ENCODE measurements around the gene MOB3B. TPM values are rescaled to one million over a fixed set of nuclear protein-coding genes. Genes with fewer than 3 reads are reported as not detected.

The MOB3B gene
- total RNA-seq, 1 experiment from 2014 or later = 0.15 TPM

- DNase-seq (ENCODE audit: extremely low read depth, low read depth) = no peak
Measured at GRCh38 chr9:27308691-27309390, 220.8 kb downstream of the MOB3B start.

- no peak for DNase-seq (ENCODE audit: extremely low read depth, low read depth)
Measured at GRCh38 chr9:27304521-27304920, 225.1 kb downstream of the MOB3B start.

- DNase-seq (ENCODE audit: extremely low read depth, low read depth) = no peak
Measured at GRCh38 chr9:27303219-27303618, 226.4 kb downstream of the MOB3B start.

GRCh38 chr9:27297050-27297449, 232.6 kb downstream of the MOB3B start, which contains the start of gene EQTN:
TSS of gene EQTN (minus strand) at chr9:27297150. CDS start at chr9:27297055, 95 bp downstream.
- DNase-seq (ENCODE audit: extremely low read depth, low read depth) = no peak

GRCh38 chr9:27293996-27294395, 235.6 kb downstream of the MOB3B start:
- no peak for DNase-seq (ENCODE audit: extremely low read depth, low read depth)

- DNase-seq (ENCODE audit: extremely low read depth, low read depth) = no peak
Measured at GRCh38 chr9:27292659-27293405, 236.8 kb downstream of the MOB3B start.

GRCh38 chr9:27291292-27291691, 238.3 kb downstream of the MOB3B start:
- DNase-seq (ENCODE audit: extremely low read depth, low read depth) = no peak

GRCh38 chr9:27282269-27282668, 247.3 kb downstream of the MOB3B start:
- DNase-seq (ENCODE audit: extremely low read depth, low read depth) = no peak

GRCh38 chr9:27280860-27281259, 248.8 kb downstream of the MOB3B start:
- no peak for DNase-seq (ENCODE audit: extremely low read depth, low read depth)

GRCh38 chr9:27280249-27280648, 249.4 kb downstream of the MOB3B start:
- DNase-seq (ENCODE audit: extremely low read depth, low read depth) = no peak

GRCh38 chr9:27279611-27280010, 250.0 kb downstream of the MOB3B start:
- no peak for DNase-seq (ENCODE audit: extremely low read depth, low read depth)

GRCh38 chr9:27278374-27278773, 251.2 kb downstream of the MOB3B start:
- DNase-seq (ENCODE audit: extremely low read depth, low read depth) = no peak

GRCh38 chr9:27276193-27277030, 253.2 kb downstream of the MOB3B start:
- peak; percentile 43 for DNase-seq (ENCODE audit: extremely low read depth, low read depth)

Other genes with a start within 250 kb of the MOB3B start
- gene EQTN, start 232.7 kb downstream of the MOB3B start, total RNA-seq (2014; rRNA removed; shearing (Covaris generic)) = not detected in 2 replicates
- gene IFNK, start 5.5 kb downstream of the MOB3B start, total RNA-seq (2014; rRNA removed; shearing (Covaris generic)) = not detected in 2 replicates
- 30.1 and 38.3 TPM in 2 replicates for gene C9orf72, start 43.7 kb upstream of the MOB3B start, total RNA-seq (2014; rRNA removed; shearing (Covaris generic))